Effector CD4-positive, alpha-beta T cell (primary cell): ENCODE measurements around the gene PCGF3.
"Not testable (repeated sequence)": the region's sequence is repeated elsewhere in the genome, so short reads cannot be mapped to it uniquely, and the experiment has no call there.

Source experiments
- DNase-seq: peaks from one replicate; pipeline ENCODE4 v3.0.0-alpha.2; 2020
- total RNA-seq: gene quantifications from one replicate; lab custom pipeline; 2026; lab: John Stamatoyannopoulos, UW

The PCGF3 gene
- 40.5 reads per million, percentile 63 among the genes with 10 or more reads in this experiment for total RNA-seq

DNA sequence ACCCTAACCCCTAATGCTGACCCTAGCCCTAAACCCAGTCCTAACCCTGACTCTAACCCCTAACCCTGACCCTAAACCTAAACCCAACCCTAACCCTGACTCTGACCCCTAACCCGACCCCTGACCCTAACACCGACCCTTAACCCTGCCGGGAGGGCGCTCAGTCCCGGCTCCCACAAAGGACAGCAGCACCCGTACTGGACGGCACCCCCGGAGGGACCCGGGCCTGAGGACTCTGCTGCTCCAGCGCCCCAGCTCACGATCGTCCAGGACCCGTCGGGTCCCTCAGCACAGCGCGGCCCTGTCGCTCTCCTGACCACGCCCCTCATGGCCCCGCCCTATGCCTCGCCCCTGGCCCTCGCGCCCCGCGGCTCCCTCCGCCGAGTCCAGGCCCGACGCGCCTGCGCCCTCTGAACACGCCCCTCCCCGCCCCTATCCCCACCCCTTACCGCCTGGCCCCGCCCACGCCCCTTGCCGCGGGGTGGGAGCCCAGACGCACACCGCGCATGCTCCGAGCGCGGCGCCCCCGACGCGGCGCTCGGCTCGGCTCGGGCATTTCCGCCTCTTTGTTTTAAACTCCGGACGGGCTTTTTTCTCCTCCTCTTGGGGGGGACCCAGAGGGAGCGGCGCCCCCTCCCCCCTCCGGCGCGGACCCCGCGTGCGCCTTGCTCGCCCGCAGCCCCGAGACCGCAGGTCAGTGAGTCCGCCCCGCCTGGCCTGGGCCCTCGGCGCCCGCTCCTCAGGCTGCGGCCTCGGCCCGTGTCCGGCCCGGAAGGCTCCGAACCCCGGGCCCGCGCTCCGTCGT is at the start of gene PCGF3:
PCGF3 (plus strand) TSS at position 555 of the 805 bp plus-strand sequence. CDS start 27,849 bp downstream, outside the sequence.
- DNase-seq, result peak; percentile 92

DNA sequence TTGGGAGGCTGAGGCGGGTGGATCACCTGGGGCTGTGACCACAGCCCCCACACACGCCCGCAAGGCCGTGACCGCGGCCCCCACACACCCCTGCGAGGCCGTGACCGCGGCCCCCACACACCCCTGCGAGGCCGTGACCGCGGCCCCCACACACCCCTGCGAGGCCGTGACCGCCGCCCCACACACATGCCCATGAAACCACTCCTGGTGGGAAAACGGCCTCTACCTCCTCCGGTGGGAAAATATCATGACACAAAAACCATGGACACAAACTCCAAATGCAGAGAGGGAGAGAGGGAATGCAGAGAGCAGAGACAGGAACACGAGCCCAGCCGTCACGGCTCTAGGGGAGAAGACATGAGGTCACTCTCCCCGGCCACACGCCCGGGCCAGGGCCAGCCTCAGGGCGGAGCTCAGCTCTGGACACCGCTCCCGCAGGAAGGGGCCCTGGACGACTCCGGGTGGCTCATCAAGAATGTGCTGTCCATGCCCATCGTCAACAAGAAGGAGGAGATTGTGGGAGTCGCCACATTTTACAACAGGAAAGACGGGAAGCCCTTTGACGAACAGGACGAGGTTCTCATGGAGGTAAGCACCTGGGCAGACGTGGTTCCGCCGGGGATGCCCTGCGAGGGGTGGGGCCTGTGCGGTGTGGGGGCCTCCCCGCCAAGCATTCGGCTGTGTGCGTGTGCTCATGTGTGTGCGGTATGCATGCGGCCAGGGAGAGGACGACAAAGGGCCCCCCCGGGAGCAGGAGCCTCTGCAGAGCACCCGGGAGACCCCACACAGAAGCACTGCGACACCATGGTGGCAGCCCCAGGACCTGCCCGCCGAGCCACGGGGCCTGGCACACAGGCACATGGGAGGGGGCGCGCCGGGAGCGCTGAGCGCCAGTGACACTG is 48.9 kb upstream of the PCGF3 start:
- DNase-seq, result no peak

- DNase-seq, result no peak
These were observed 48.2 kb upstream of the PCGF3 start for GRCh38 chr4:657338-657833.

GRCh38 chr4:657834-658667 is 47.6 kb upstream of the PCGF3 start:
- DNase-seq, result no peak

GRCh38 chr4:658681-659667 is 46.7 kb upstream of the PCGF3 start:
- no peak for DNase-seq

DNA sequence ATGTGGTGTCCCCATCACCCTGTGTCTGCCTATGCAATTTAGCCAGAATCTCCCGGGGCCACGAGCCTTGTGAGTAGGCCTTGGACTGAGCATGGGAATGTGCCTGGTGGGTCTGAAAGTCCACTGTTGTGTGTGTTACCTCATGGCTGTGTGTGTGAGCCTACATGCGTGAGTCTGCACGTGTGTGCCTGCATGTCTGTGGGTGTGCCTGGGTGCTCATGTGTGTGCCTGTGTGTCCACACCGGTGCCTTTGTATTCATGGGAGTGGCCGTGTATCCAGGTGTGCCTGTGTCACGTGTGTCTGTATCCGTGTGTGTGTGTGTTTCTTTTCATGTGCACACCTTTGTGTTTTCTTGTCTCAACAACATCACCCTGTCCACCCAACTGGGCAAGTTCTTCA is 45.8 kb upstream of the PCGF3 start:
- no peak for DNase-seq

DNA sequence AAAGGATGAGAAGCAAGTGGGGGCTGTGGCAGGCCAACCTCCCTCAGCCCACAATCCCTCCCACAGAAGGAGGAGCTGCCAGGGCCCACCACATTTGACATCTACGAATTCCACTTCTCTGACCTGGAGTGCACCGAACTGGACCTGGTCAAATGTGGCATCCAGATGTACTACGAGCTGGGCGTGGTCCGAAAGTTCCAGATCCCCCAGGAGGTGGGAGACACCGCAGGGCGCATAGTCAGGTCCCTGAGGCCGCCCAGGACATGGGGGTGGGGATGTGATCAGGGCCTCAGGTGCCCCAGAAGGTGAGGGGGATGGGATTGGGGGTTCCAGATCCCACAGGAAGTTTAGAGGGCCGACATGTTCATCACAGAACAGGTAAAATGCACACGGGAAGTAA is 45.2 kb upstream of the PCGF3 start:
- DNase-seq, result no peak

DNA sequence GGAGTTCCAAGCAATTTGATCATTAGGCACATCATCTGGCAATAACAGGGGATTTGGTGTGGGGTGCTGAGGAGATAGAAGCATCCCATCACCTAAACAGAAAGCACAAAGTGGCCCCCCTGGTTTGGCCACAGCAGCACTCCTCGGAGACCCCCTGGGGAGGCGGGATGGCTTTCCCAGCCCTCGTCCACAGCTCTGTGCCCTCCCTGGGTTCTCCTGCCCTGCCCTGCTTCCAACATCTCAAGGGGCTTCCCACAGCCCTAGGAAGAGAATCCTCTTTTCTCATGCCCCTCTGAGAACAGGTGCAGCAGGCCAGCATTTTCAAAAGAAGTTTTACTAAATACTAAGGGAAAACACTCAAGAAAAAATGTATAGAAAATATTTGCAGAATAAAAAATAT is 44.4 kb upstream of the PCGF3 start:
- DNase-seq, result no peak

DNA sequence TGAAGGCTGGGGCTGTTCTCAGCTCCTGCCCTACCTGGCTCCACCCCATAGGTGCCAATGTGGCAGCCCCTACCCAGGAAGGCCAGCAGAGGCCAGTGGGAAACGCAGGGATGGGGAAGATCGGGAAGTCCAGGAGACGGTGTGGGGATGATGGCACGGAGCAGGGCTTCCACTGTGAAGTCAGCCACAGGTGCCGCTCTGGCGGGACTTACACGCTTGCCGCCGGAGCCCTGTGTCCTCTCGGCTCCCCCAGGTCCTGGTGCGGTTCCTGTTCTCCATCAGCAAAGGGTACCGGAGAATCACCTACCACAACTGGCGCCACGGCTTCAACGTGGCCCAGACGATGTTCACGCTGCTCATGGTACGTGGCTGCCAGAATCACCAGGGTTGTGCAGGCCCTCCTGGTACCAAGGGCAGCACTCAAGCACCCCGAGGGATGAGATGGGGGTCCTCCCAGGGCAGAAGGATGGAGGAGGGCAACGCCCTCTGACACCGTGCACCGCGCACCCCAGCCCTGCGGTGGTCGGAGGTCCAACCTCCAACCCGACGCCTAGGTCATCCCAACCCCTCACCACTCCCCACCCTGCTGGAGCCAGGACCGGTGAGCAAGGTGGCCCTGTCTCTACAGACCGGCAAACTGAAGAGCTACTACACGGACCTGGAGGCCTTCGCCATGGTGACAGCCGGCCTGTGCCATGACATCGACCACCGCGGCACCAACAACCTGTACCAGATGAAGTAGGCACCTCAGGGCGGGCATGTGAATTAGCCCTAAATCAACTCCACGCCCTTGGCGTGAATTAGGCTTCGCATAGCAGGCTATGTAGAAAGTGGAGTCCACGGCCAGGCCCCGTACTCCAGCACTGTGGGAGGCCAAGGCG is 43.5 kb upstream of the PCGF3 start:
- no peak for DNase-seq

DNA sequence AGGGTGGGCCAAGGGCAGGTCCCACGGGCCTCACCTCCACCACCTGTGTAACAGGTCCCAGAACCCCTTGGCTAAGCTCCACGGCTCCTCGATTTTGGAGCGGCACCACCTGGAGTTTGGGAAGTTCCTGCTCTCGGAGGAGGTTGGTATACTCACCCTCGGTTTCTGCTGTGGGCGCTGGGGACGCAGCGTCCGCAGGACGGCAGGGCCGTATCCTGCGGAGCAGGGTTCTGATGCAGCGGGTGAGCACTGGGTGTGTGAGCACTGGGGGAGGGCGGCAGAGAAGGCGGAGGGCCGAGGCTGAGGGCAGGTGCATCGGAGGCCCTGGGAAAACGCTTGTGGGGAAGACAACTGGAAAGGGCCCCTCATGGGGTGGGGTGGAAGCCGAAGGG is 42.6 kb upstream of the PCGF3 start:
- DNase-seq, result no peak

DNA sequence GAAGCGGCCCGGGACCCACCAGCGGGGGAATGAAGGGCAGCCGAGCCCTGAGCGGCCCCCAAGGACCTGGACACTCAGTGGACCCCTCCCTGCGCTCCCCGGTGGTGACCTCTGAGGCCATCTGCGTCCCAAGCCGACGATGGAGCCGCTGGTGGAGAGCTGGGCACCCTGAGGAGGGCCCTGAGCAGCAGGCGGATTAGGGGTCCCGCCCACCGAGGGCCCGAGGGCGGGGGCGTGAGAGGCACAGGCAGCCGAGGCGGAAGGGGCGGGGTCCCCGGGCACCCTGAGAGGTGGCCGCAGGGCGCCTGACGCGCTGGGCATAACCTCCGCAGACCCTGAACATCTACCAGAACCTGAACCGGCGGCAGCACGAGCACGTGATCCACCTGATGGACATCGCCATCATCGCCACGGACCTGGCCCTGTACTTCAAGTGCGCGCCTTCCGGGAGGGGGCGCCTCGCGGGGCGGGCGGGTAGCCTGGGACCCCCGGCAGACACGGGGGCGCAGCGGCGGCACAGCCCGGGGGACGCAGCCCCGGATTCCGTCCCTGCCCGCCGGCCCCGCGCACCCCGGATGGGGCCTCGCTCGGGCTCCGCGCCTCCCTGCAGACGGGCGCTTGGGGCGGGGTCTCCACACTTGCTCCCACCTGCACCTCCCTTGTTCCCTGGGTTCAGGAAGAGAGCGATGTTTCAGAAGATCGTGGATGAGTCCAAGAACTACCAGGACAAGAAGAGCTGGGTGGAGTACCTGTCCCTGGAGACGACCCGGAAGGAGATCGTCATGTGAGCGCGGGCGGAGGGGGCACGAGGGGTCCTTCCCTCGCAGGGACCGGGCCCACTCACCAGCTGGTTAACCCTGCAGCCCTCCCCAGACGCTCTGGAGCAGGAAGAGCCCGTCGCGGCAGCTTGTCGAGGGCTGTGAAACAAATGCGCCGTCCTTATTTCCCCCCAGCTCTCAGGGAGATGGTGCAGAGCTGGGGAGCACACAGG is 41.9 kb upstream of the PCGF3 start:
- DNase-seq, result peak; percentile 65

DNA sequence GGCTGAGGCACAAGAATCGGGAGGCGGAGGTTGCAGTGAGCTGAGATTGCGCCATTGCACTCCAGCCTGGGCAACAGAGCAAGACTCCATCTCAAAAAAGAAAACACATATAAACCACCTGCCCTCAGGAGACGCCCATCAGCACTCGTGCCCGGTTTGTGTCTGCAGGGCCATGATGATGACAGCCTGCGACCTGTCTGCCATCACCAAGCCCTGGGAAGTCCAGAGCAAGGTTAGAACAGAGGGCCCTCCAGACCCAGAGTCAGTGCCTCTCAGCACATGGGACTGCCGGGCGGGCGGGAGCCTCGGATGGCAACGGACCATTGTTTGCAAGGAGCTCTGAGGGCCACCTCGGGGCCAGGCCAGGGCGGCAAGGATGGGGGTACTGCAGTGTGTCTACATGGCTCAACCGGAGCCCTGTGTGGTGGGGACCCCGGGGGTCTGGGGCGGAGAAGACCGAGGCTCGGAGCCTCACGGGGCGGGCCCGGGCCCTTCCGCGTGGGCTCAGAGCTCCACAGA is 40.9 kb upstream of the PCGF3 start:
- DNase-seq, result no peak

DNA sequence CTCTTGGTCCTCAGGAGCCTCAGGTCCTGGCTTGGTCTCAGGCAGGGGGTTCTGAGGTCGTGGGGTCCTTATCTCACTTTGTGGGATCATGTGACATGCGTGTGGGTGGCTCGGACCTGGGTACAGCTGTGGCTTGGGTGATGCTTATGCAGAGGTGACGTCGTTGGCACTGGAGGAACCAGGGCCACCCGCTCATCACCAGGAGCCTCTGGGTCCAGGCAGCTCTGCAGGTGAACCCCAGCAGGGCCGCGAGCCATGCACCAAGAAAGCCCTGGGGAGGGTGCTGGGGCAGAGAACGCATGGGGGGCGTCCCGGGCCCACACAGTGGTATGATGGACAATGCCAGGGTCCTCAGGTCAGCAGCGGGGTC is 40.3 kb upstream of the PCGF3 start:
- no peak for DNase-seq

DNA sequence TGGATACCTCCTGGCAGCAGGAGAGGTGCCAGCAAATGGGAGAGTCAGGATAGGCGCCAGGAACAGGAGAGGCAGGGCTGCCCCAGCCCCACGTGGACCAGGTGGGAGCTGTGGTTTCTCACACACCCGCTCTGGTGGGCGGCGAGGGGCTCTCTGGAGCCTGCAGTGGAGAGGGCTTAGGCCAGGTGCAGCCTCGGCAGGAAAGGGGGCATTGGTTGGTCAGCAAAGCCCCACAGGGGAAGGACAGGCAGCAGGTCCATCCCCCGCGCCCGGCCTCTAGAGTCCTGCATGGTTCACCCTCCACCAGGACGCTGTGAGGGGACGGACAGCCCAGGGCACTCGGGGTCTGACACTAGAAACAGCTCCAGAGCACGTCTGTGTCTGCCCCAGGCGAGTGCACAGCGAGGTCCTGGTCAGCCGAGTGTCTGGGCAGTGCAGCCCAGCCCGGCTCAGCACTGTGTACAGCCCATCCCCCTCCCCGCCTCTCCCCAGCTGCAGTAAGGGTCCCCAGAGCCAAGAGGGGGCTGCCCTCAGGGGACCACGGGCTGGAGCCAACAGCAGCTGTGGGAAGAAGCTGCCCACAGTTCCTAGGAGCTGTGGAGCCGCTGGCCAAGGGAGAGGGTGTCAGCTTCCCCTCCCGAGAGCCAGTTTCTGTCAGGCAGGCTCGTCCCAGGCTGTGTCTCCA is 39.7 kb upstream of the PCGF3 start:
- DNase-seq, result no peak

DNA sequence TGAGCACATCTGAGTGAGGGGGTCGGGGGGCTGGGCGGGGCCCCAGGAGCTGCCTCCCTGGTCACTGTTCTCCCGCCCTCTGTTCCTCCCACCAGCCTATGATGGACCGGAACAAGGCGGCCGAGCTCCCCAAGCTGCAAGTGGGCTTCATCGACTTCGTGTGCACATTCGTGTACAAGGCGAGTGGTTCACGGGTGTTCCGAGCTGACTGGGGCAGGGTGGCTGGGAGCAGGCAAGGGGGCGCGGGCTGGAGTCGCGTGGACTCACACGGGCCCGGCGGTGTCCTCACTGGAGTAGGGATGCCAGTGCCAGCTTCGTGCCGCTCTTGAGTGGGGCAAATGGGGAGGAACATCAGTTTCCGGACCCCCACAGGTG is 39.2 kb upstream of the PCGF3 start:
- no peak for DNase-seq

DNA sequence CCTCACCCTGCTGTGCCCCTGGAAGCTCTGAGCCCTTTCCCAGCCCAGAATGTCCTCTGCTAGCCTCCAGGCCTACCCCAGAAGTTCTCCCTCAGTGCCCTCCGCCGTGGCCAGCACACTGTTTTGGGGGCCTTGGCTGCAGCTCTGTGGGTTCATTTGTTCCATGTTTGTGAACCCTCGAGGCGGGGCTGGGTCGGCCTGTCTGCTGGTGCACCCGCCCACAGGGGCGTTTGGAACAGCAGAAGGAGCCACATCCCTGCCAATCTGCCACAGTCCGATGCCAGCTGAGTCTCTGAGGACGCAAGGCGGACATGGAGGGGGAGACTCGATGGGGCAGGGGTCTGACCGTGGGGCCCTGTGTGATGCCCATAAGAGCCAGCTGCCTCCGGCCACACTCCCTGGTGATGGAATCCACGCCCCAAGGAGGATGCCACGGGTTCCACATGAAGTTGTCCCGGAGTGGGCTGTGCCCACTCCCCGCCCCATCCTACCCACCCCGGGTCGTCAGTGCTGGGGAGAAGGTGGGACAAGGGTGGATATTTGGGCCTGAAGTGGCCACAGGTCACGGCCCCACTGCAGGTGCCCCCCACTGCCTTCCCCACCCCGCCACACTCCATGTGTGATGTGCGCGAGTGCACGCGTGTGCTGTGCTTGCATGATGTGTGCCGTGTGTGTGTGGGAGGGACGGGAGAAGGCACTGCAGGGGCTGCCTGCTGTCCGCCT is 38.6 kb upstream of the PCGF3 start:
- no peak for DNase-seq

GRCh38 chr4:667545-667925 is 38.1 kb upstream of the PCGF3 start:
- DNase-seq, result no peak

DNA sequence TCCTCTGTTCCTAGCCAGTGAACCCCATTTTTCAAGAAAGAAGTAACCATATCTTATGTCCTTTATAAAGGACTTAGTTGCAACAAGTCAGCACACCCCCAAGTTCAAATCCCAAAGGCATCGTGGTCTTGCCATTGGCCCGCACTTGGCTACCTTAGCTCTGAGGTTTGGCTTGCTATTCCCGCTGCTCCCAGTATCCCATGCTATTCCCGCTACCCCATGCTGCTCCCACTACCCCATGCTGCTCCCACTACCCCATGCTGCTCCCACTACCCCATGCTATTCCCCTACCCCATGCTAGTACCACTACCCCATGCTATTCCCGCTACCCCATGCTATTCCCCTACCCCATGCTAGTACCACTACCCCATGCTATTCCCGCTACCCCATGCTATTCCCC is 37.4 kb upstream of the PCGF3 start:
- not testable (repeated sequence) for DNase-seq
